K562 (cell line): Measurements from ENCODE around the gene ANXA4.

Source experiments
- BMI1 ChIP-seq: fragments of 150-350 bp; IDR thresholded peaks from 2 replicates; pipeline ENCODE4 v1.6.1; 2014; ENCODE audit warnings: low read length
- CBX5 ChIP-seq: IDR thresholded peaks from 2 replicates; pipeline ENCODE4 v1.6.1; 2014; ENCODE audit warnings: low read depth, borderline replicate concordance
- CREM ChIP-seq: IDR thresholded peaks from 2 replicates; pipeline ENCODE4 v1.6.1; 2014; ENCODE audit warnings: antibody characterized with exemption, low read depth
- CTCF ChIP-seq, 3 experiments: IDR thresholded peaks in 2 of 3; conservative IDR thresholded peaks in 1 of 3; 2 replicates each; pipeline ENCODE4 v1.5.1; 2011 to 2012; ENCODE audit warnings: low read length in 3 of 3, mild to moderate bottlenecking in 3 of 3, control low read depth in 2 of 3, improper control_type of control experiment in 1 of 3, inconsistent platforms in 1 of 3, low read depth in 1 of 3, mixed read lengths in 1 of 3, moderate library complexity in 1 of 3; ENCODE audit not compliant: insufficient read depth in 2 of 3
- JUND ChIP-seq, 2 experiments: IDR thresholded peaks; 2 replicates in 1 of 2; 3 replicates in 1 of 2; pipeline ENCODE4 v1.6.1; 2011; ENCODE audit warnings: borderline replicate concordance in 2 of 2, low read depth in 2 of 2, low read length in 2 of 2, improper control_type of control experiment in 1 of 2, missing biosample characterization in 1 of 2, missing genetic modification characterization in 1 of 2, missing genetic modification reagents in 1 of 2
- KHSRP ChIP-seq: fragments of 450-650 bp; IDR thresholded peaks from 2 replicates; pipeline ENCODE4 v1.6.1; 2017
- SIN3B ChIP-seq: fragments of 450-650 bp; IDR thresholded peaks from 2 replicates; pipeline ENCODE4 v1.6.1; 2017; ENCODE audit warnings: low read depth, mild to moderate bottlenecking, moderate library complexity
- SREBF1 ChIP-seq: fragments of 150-350 bp; IDR thresholded peaks from 2 replicates; pipeline ENCODE4 v1.6.1; 2014; ENCODE audit warnings: antibody characterized with exemption, low read depth, low read length, borderline replicate concordance
- TEAD2 ChIP-seq: fragments of 450-650 bp; IDR thresholded peaks from 2 replicates; pipeline ENCODE4 v1.6.1; 2016; ENCODE audit warnings: missing genetic modification characterization, control low read depth, missing compliant biosample characterization
- TFE3 ChIP-seq: fragments of 450-650 bp; formaldehyde crosslinking; IDR thresholded peaks from 2 replicates; pipeline ENCODE4 v1.4.0; 2020; ENCODE audit warnings: mild to moderate bottlenecking, mixed read lengths
- ZNF76 ChIP-seq: fragments of 250-450 bp; sonication (Bioruptor Pico); IDR thresholded peaks from 2 replicates; pipeline ENCODE4 v1.4.0; 2020; ENCODE audit warnings: mild to moderate bottlenecking, moderate library complexity, borderline replicate concordance
- TF ChIP-seq, protein P1 (sequence below): fragments of 200-800 bp; sonication (Bioruptor generic); IDR thresholded peaks from 2 replicates; pipeline ENCODE4 v1.6.1; 2016; ENCODE audit warnings: missing genetic modification characterization, missing compliant biosample characterization
- TF ChIP-seq, protein P2 (sequence below), 2 experiments: fragments of 450-650 bp in 1 of 2; sonication (generic) in 1 of 2; formaldehyde crosslinking in 1 of 2; IDR thresholded peaks in 1 of 2; conservative IDR thresholded peaks in 1 of 2; 2 replicates each; pipeline versions ENCODE4 v1.6.1 to v1.8.1; 2016 to 2023; ENCODE audit warnings: mild to moderate bottlenecking in 2 of 2, moderate library complexity in 2 of 2, inconsistent platforms in 1 of 2, missing genetic modification reagents in 1 of 2

DNA sequence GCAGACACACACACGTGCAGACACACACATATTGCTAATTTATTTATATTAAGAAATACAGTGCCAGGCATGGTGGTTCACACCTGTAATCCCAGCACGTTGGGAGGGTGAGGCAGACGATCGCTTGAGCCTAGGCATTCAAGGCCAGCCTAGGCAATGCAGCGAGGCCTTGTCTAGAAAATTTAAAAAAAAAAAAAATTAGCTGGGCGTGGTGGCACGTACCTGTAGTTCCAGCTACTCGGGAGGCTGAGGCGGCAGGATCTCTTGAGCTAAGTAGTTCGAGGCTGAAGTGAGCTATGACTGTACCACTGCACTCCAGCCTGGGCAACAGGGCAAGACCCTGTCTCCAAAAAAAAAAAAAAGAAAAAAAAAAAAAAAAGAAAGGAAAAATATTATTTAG is 28.8 kb downstream of the ANXA4 start:
- TF ChIP-seq TFE3 (CRISPR knock-in tag), result no peak
- TF ChIP-seq CBX5, result no peak
- no peak for TF ChIP-seq SIN3B
- no peak for TF ChIP-seq CTCF (IDR thresholded peaks at IDR 0.05 in 2 of 3, conservative IDR thresholded peaks at IDR 0.05 in 1 of 3; ENCODE audit: insufficient read depth in 2 of 3, low read depth in 1 of 3, low read length in 3 of 3)
- no peak for TF ChIP-seq TEAD2 (tag)
- TF ChIP-seq, protein P1, sequence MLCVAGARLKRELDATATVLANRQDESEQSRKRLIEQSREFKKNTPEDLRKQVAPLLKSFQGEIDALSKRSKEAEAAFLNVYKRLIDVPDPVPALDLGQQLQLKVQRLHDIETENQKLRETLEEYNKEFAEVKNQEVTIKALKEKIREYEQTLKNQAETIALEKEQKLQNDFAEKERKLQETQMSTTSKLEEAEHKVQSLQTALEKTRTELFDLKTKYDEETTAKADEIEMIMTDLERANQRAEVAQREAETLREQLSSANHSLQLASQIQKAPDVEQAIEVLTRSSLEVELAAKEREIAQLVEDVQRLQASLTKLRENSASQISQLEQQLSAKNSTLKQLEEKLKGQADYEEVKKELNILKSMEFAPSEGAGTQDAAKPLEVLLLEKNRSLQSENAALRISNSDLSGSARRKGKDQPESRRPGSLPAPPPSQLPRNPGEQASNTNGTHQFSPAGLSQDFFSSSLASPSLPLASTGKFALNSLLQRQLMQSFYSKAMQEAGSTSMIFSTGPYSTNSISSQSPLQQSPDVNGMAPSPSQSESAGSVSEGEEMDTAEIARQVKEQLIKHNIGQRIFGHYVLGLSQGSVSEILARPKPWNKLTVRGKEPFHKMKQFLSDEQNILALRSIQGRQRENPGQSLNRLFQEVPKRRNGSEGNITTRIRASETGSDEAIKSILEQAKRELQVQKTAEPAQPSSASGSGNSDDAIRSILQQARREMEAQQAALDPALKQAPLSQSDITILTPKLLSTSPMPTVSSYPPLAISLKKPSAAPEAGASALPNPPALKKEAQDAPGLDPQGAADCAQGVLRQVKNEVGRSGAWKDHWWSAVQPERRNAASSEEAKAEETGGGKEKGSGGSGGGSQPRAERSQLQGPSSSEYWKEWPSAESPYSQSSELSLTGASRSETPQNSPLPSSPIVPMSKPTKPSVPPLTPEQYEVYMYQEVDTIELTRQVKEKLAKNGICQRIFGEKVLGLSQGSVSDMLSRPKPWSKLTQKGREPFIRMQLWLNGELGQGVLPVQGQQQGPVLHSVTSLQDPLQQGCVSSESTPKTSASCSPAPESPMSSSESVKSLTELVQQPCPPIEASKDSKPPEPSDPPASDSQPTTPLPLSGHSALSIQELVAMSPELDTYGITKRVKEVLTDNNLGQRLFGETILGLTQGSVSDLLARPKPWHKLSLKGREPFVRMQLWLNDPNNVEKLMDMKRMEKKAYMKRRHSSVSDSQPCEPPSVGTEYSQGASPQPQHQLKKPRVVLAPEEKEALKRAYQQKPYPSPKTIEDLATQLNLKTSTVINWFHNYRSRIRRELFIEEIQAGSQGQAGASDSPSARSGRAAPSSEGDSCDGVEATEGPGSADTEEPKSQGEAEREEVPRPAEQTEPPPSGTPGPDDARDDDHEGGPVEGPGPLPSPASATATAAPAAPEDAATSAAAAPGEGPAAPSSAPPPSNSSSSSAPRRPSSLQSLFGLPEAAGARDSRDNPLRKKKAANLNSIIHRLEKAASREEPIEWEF, result 0 out of 2 replicates have a peak, but pooled peaks have one; percentile 11
- TF ChIP-seq, protein P2, sequence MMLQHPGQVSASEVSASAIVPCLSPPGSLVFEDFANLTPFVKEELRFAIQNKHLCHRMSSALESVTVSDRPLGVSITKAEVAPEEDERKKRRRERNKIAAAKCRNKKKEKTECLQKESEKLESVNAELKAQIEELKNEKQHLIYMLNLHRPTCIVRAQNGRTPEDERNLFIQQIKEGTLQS (IDR thresholded peaks at IDR 0.05), result no peak
- TF ChIP-seq, protein P2 (CRISPR knock-in tag; conservative IDR thresholded peaks at IDR 0.05), result no peak
- TF ChIP-seq ZNF76 (CRISPR knock-in tag), result no peak
- TF ChIP-seq CREM, result no peak
- TF ChIP-seq SREBF1, result no peak
- no peak for TF ChIP-seq KHSRP
- no peak for TF ChIP-seq JUND (IDR thresholded peaks at IDR 0.05; ENCODE audit: borderline replicate concordance, low read depth, low read length)
- TF ChIP-seq JUND (tag; IDR thresholded peaks at IDR 0.05; ENCODE audit: borderline replicate concordance, low read depth, low read length), result no peak
- TF ChIP-seq BMI1, result no peak
